Kidney (tissue), 14 donors: ENCODE data around the gene CCDC69. TPM values are rescaled to one million over a fixed set of nuclear protein-coding genes. Genes with fewer than 3 reads are reported as not detected.
"Not testable (repeated sequence)": the region's sequence is repeated elsewhere in the genome, so short reads cannot be mapped to it uniquely, and the experiment has no call there.

Source experiments
- DNase-seq, 5 donors: peaks; one replicate each; pipeline ENCODE4 v3.0.0-alpha.2; 2013 to 2020
- FAIRE-seq: peaks from 2 replicates; lab custom pipeline; 2012; peaks lifted over from hg19 to GRCh38; lab: Jason Lieb, UNC
- H3K27ac ChIP-seq, 2 donors: one replicate each; pipeline ENCODE4 v1.7.0; 2013; ENCODE audit warnings: low read depth in 2 of 2, low read length in 2 of 2, inconsistent platforms in 1 of 2
- H3K27me3 ChIP-seq: one replicate; pipeline ENCODE4 v1.7.1; 2013; ENCODE audit warnings: low read length, inconsistent platforms; ENCODE audit not compliant: control insufficient read depth, insufficient read depth
- H3K36me3 ChIP-seq, 3 donors: one replicate each; pipeline versions ENCODE4 v1.7.0 to v1.7.1; 2013; ENCODE audit warnings: low read length in 3 of 3, control low read depth in 1 of 3, inconsistent platforms in 1 of 3; ENCODE audit not compliant: insufficient read depth in 3 of 3, control insufficient read depth in 2 of 3
- H3K4me1 ChIP-seq, 3 donors: one replicate each; pipeline versions ENCODE4 v1.7.0 to v1.7.1; 2013; ENCODE audit warnings: low read length in 3 of 3, inconsistent platforms in 1 of 3, low read depth in 1 of 3; ENCODE audit not compliant: control insufficient read depth in 2 of 3, insufficient read depth in 2 of 3
- H3K4me3 ChIP-seq, 3 donors: one replicate each; pipeline versions ENCODE4 v1.7.0 to v1.8.1; 2013; ENCODE audit warnings: low read length in 3 of 3, control low read depth in 1 of 3, inconsistent platforms in 1 of 3
- H3K9ac ChIP-seq, 3 donors: one replicate each; pipeline versions ENCODE4 v1.7.0 to v1.7.1; 2013; ENCODE audit warnings: low read length in 3 of 3, control low read depth in 1 of 3, inconsistent platforms in 1 of 3
- H3K9me3 ChIP-seq, 3 donors: one replicate each; pipeline versions ENCODE4 v1.7.0 to v1.7.1; 2013; ENCODE audit warnings: low read length in 3 of 3, control low read depth in 1 of 3, inconsistent platforms in 1 of 3; ENCODE audit not compliant: control insufficient read depth in 2 of 3, insufficient read depth in 1 of 3
- intact Hi-C: fragments of 100-400 bp; cut with DNase I; formaldehyde crosslinking; loops from one replicate; pipeline ENCODE4 v1.11.1; 2022
- polyA plus RNA-seq: library from polyadenylated mRNA; stranded (reverse); fragments of 350-450 nt; fragmentation: Illumina TruSeq; extraction: RNeasy Lipid Tissue Mini Kit (QIAGEN cat#74804); gene quantifications from one replicate; pipeline ENCODE4 v1.2.3, GENCODE V29; 2014; ENCODE audit warnings: low read depth, low replicate concordance; ENCODE audit not compliant: insufficient read depth
- total RNA-seq: library from RNA; stranded (reverse); fragmentation: NEBNext Ultra II Directional; extraction: Animal tissue kit (Norgen Biotek cat#: 25700); gene quantifications from one replicate; pipeline ENCODE4 v1.2.1, GENCODE V29; 2021
- TF ChIP-seq, protein P1 (sequence below): IDR thresholded peaks from 3 replicates; pipeline ENCODE4 v1.5.1; 2012; ENCODE audit warnings: mild to moderate bottlenecking, moderate library complexity, borderline replicate concordance; ENCODE audit not compliant: insufficient read depth; ENCODE audit errors: extremely low read depth
- donor health status: control.
- donor health status: control.
- donor health status: control.
- donor health status: control.
- donor health status: control.
- donor health status: DM: yes; HTN: yes; CAD: no.
- donor health status: Normal renal cell carcinoma (clear cell type).

The CCDC69 gene
- total and polyA plus RNA-seq, 2 donors from 2014 or later = 11.1 to 22.8 TPM

DNA sequence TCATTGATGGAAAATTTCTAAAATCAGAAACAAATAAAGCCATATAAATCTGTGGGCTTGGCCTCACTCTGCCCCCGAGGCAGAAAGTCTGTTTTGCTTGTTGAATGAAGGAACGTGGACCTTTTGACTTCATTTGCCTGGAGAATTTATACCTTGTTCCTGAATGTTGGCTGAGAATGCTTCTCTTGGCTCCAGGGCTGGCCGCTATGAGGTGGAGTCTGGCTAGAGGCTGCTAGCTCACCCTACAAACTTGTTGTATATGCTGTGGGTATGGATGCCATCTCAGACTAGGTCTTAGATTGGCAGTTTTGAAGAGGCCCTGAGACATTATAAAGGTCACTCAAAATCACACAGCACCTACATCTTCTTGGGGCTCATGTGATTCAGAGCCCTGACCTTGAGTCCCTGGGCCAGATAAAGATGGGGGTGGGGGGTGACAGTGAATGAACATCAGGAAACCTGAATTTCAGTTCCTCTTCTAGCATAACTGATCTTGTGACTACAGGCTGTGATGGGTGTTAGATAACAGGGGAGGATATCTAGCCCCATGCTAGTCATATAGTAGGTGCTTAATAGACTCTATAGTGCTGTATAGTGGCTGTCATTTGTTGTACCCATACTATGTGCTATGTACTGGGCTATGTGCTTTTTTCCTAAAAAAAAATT lies 31.9 kb upstream of the CCDC69 start:
- H3K4me3 ChIP-seq = no peak overlapping the region

DNA sequence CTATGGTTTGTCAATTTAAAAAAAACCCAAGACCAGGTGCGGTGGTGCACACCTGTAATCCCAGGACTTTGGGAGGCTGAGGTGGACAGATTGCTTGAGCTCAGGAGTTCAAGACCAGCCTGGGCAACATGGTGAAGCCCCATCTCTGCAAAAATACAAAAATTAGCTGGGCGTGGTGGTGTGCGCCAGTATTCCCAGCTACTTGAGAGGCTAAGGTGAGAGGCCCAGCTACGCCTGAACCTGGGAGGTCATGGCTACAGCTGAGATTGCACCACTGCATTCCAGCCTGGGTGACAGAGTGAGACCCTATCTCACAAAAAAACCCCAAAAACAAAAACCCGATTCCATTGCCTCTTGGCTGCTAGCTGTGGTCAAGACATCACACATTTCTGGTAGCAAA lies 31.1 kb upstream of the CCDC69 start:
- H3K4me1 ChIP-seq = peaks cover 0 to 16% (median 13%) of the 10 kb centered on the region in 3 donors
- DNase-seq, FAIRE-seq, intact Hi-C loops, H3K4me3 ChIP-seq, H3K36me3 ChIP-seq, H3K9ac ChIP-seq, H3K9me3 ChIP-seq, H3K27ac ChIP-seq, H3K27me3 ChIP-seq: not testable (repeated sequence)

More for the DNA sequence above, 31.9 kb upstream of the CCDC69 start:
- Histone ChIP-seq H3K36me3 (no peaks in the 10 kb centered on the region), H3K9me3 (no peaks in the 10 kb centered on the region), H3K27ac (no peak overlapping the region), H3K27me3 (no peaks in the 10 kb centered on the region), H3K4me1 (peaks cover 0 to 16% (median 13%) of the 10 kb centered on the region in 3 donors), H3K9ac (no peak overlapping the region)
- intact Hi-C loops = no loop called here
- DNase-seq (peak in 1 of 5 donors; percentile 6), FAIRE-seq (no peak)
- TF ChIP-seq, protein P1, sequence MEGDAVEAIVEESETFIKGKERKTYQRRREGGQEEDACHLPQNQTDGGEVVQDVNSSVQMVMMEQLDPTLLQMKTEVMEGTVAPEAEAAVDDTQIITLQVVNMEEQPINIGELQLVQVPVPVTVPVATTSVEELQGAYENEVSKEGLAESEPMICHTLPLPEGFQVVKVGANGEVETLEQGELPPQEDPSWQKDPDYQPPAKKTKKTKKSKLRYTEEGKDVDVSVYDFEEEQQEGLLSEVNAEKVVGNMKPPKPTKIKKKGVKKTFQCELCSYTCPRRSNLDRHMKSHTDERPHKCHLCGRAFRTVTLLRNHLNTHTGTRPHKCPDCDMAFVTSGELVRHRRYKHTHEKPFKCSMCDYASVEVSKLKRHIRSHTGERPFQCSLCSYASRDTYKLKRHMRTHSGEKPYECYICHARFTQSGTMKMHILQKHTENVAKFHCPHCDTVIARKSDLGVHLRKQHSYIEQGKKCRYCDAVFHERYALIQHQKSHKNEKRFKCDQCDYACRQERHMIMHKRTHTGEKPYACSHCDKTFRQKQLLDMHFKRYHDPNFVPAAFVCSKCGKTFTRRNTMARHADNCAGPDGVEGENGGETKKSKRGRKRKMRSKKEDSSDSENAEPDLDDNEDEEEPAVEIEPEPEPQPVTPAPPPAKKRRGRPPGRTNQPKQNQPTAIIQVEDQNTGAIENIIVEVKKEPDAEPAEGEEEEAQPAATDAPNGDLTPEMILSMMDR = no peak

DNA sequence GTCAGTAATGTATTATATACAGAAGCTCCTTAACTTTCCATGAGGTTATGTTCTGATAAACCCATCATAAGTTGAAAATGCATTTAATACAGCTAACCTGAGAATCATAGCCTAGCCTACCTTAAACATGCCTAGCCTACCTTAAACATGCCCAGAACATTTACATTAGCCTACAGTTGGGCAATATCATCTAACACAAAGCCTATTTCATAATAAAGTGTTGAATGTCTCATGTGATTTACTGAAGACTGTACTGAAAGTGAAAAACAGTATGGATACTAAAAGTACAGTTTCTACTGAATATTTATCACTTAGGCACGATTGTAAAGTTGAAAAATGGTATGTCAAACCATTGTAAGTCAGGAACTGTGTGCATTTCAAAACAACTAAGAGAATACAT lies 30.7 kb upstream of the CCDC69 start:
- H3K4me1 ChIP-seq = peaks cover 0 to 16% (median 13%) of the 10 kb centered on the region in 3 donors
- TF ChIP-seq, protein P1 = no peak
- intact Hi-C loops = no loop called here
- no peak overlapping the region for H3K27ac ChIP-seq
- H3K4me3 ChIP-seq = peak overlapping the region in 2 of 3 donors; percentile 86 to 88
- no peaks in the 10 kb centered on the region for H3K27me3 ChIP-seq
- no peaks in the 10 kb centered on the region for H3K9me3 ChIP-seq
- H3K36me3 ChIP-seq = no peaks in the 10 kb centered on the region
- FAIRE-seq (no peak), DNase-seq (no peak)
- no peak overlapping the region for H3K9ac ChIP-seq

DNA sequence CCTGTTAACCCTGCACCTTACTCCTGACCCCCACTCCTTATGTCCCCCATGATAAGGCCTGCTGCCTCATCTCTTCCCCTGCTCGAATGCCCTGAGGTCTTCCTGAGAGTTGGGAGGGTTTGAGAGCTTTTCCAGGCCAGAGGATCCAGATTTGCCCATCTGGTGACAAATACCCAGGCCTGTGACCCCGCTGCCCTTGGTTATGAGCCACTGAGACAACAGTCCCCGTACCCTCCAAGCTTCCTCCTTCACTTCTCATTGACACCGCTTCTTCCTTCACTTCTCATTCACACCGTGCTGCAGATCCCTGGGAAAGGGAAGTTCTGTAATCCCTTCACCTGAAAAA lies 29.7 kb upstream of the CCDC69 start:
- FAIRE-seq (no peak), DNase-seq (peak in 1 of 5 donors; percentile 54)
- Histone ChIP-seq H3K4me1 (peaks cover 0 to 16% (median 13%) of the 10 kb centered on the region in 3 donors), H3K4me3 (peak overlapping the region; percentile 84 to 88 (median 86)), H3K27me3 (no peaks in the 10 kb centered on the region), H3K9me3 (no peaks in the 10 kb centered on the region), H3K36me3 (no peaks in the 10 kb centered on the region), H3K9ac (peak overlapping the region; percentile 20 to 79 (median 77)), H3K27ac (no peak overlapping the region)
- intact Hi-C loops = no loop called here
- TF ChIP-seq, protein P1 = no peak
